Calu3 (cell line): ENCODE measurements around the gene STK39. TPM values are rescaled to one million over a fixed set of nuclear protein-coding genes. Genes with fewer than 3 reads are reported as not detected.
"Not testable (repeated sequence)": the region's sequence is repeated elsewhere in the genome, so short reads cannot be mapped to it uniquely, and the experiment has no call there.

Experiments used
- BruUV-seq: library from RNA; stranded (reverse); fragments of 400-500 nt; replicated peaks from 2 replicates; lab custom pipeline; 2021; lab: Mats Ljungman, UMichigan
- CTCF ChIA-PET: fragments of 300-600 bp; sonication (Branson Sonifier 250); formaldehyde crosslinking; loops from one replicate; lab custom pipeline; 2022; ENCODE audit warnings: antibody characterized with exemption; lab: Charles Lee
- DNase-seq: peaks from one replicate; pipeline ENCODE4 v3.0.0; 2022
- H3K27ac Mint-ChIP-seq: one replicate; pipeline ENCODE4 v1.8.0; 2022; ENCODE audit warnings: mixed read lengths; ENCODE audit not compliant: unreplicated experiment
- H3K27me3 Mint-ChIP-seq: one replicate; pipeline ENCODE4 v1.8.0; 2022; ENCODE audit warnings: mixed read lengths; ENCODE audit not compliant: unreplicated experiment
- H3K36me3 Mint-ChIP-seq: one replicate; pipeline ENCODE4 v1.8.0; 2022; ENCODE audit warnings: mild to moderate bottlenecking, moderate library complexity, mixed read lengths; ENCODE audit not compliant: insufficient read depth, unreplicated experiment
- H3K4me1 Mint-ChIP-seq: one replicate; pipeline ENCODE4 v1.8.0; 2022; ENCODE audit warnings: mild to moderate bottlenecking, low read depth, mixed read lengths; ENCODE audit not compliant: unreplicated experiment
- H3K4me3 Mint-ChIP-seq: one replicate; pipeline ENCODE4 v1.8.0; 2022; ENCODE audit warnings: mild to moderate bottlenecking, low read depth, moderate library complexity, mixed read lengths; ENCODE audit not compliant: unreplicated experiment
- H3K9me3 Mint-ChIP-seq: one replicate; pipeline ENCODE4 v1.8.0; 2022; ENCODE audit warnings: low read depth, mixed read lengths; ENCODE audit not compliant: unreplicated experiment
- intact Hi-C: fragments of 100-400 bp; cut with micrococcal nuclease; formaldehyde crosslinking; loops from one replicate; pipeline ENCODE4 v1.10.0; 2022; ENCODE audit not compliant: unreplicated experiment
- total RNA-seq: library from RNA; stranded (reverse); gene quantifications from 2 replicates; pipeline ENCODE4 v1.2.3, GENCODE V29; 2022
- TF ChIP-seq, protein P1 (sequence below): fragments of 200-600 bp; IDR thresholded peaks from one replicate; pipeline ENCODE4 v1.8.0; 2022; ENCODE audit warnings: antibody characterized with exemption; ENCODE audit not compliant: unreplicated experiment

Gene STK39
- total RNA-seq, 1 experiment from 2014 or later, result 110 TPM

DNA sequence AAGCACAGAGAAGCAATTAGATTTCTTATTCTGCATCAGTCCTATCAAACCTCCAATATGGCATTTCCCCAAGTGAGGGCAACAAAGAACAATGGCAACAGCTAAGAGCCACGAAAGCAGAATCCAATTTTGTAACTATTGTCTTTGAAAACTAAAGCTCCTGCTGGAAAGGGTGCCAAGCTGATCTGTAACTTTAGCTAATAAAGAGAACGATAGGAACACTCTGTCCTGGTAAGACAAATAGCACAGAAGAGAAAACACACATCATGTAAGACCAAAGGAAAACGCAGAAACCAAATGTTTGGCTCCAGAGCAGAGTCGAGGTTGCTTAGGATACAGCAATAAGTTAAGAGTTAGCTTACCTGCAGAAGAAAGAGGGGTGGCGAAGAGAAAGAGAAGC, 160.5 kb downstream of the STK39 start:
- Mint-ChIP-seq H3K4me1 (peaks cover 10% of the 10 kb centered on the region), H3K27me3 (no peaks in the 10 kb centered on the region), H3K9me3 (no peaks in the 10 kb centered on the region), H3K36me3 (peaks cover 4% of the 10 kb centered on the region), H3K4me3 (no peak overlapping the region), H3K27ac (no peak overlapping the region)
- TF ChIP-seq, protein P1, sequence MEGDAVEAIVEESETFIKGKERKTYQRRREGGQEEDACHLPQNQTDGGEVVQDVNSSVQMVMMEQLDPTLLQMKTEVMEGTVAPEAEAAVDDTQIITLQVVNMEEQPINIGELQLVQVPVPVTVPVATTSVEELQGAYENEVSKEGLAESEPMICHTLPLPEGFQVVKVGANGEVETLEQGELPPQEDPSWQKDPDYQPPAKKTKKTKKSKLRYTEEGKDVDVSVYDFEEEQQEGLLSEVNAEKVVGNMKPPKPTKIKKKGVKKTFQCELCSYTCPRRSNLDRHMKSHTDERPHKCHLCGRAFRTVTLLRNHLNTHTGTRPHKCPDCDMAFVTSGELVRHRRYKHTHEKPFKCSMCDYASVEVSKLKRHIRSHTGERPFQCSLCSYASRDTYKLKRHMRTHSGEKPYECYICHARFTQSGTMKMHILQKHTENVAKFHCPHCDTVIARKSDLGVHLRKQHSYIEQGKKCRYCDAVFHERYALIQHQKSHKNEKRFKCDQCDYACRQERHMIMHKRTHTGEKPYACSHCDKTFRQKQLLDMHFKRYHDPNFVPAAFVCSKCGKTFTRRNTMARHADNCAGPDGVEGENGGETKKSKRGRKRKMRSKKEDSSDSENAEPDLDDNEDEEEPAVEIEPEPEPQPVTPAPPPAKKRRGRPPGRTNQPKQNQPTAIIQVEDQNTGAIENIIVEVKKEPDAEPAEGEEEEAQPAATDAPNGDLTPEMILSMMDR, result no peak
- no peak for DNase-seq
- intact Hi-C loops, result no loop called here
- CTCF ChIA-PET, result no interaction called here
- no TSS peak for BruUV-seq

DNA sequence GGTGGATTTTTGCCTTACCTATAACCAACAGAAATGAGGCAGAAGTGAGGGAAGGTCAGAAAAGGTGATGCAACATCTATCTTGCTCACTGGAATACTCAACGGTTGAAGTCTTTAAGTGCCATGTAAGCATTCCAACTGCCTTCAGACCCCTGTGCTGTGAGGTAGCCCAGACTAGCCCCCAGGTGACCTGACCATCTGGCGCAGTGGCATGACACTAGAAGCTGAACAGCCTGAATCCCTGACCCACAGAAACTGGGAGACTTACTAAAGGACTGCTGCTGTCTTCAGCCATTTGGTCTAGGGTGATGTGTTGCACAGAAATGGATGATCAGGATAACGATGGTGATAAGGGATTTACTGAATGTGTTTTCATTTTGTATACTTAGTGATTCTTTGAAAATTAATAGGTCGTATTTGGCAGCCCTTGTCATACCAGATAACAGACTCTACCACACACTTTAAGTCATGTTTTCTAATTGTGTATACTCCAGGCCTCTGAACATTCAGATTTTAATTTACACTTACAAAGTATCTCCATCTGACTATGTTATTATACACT, 161.5 kb downstream of the STK39 start:
- BruUV-seq, result no TSS peak
- no peak for DNase-seq

DNA sequence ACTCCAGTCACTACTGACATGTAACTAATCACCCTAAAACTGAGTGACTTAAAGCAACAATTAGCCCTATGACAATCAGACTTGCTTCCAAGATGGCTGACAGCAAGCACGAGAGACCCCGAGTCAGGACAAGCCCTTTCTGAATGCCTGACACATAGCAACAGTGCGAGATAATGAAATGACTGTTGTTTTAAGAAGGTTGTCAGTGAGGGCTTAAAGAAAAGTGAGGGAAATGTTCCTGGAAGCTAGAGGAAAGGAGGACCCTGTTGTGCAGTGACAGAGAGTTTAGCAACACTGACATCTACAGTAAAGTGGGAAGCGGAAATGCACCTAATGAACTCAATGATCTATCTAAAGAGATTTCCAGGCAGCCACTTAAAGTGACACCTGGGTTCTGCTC, 163.1 kb downstream of the STK39 start:
- CTCF ChIA-PET, result no interaction called here
- Mint-ChIP-seq H3K9me3 (no peaks in the 10 kb centered on the region), H3K36me3 (peaks cover 4% of the 10 kb centered on the region), H3K4me1 (peaks cover 14% of the 10 kb centered on the region), H3K27ac (no peak overlapping the region), H3K27me3 (no peaks in the 10 kb centered on the region), H3K4me3 (no peak overlapping the region)
- TF ChIP-seq, protein P1, result no peak
- BruUV-seq, result no TSS peak
- intact Hi-C loops, result no loop called here
- DNase-seq, result no peak

More for the DNA sequence above, 161.5 kb downstream of the STK39 start:
- Mint-ChIP-seq H3K9me3 (no peaks in the 10 kb centered on the region), H3K36me3 (peaks cover 4% of the 10 kb centered on the region), H3K4me3 (no peak overlapping the region), H3K4me1 (peaks cover 14% of the 10 kb centered on the region), H3K27ac (no peak overlapping the region), H3K27me3 (no peaks in the 10 kb centered on the region)
- TF ChIP-seq, protein P1, result no peak
- CTCF ChIA-PET, result no interaction called here
- intact Hi-C loops, result no loop called here

DNA sequence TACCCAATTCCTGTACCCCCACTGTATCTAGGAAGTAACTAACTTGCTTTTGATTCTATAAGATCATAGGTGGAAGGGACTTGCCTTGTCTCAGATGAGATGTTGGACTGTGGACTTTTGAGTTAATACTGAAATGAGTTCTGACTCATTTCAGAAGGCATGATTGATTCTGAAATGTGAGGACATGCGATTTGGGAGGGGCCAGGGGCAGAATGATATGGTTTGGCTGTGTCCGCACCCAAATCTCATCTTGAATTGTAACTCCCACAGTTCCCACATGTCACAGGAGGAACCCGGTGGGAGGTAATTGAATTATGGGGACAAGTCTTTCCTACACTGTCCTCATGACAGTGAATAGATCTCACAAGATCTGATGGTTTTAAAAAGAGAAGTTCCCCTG, 165.9 kb downstream of the STK39 start:
- H3K27me3 Mint-ChIP-seq, BruUV-seq, intact Hi-C loops, CTCF ChIA-PET, H3K9me3 Mint-ChIP-seq, DNase-seq, H3K27ac Mint-ChIP-seq, H3K36me3 Mint-ChIP-seq, H3K4me3 Mint-ChIP-seq: not testable (repeated sequence)
- peaks cover 14% of the 10 kb centered on the region for H3K4me1 Mint-ChIP-seq

DNA sequence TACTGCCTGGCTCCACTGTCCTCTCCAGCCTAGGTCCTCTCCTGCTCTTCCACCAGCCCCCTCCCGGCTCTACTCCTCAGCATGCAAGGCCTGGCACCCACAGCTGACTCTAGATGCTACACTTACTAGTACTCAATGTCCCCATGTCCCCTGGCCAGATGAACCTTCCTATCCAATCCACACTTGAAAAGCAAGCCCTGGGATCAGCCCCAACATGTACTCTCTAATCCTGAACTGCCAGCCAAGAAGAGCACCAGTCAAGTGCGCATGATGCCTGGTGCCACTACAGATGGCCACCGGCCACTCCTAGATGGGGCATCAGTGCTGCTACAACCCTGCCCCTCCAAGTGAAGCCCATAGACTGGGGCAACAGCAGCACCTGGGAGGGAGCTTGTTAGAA, 168.2 kb downstream of the STK39 start:
- TF ChIP-seq, protein P1, result no peak
- Mint-ChIP-seq H3K4me3 (no peak overlapping the region), H3K4me1 (peaks cover 14% of the 10 kb centered on the region), H3K27me3 (no peaks in the 10 kb centered on the region), H3K27ac (no peak overlapping the region), H3K36me3 (peaks cover 14% of the 10 kb centered on the region), H3K9me3 (no peaks in the 10 kb centered on the region)
- intact Hi-C loops, result no loop called here
- CTCF ChIA-PET, result no interaction called here
- no TSS peak for BruUV-seq
- no peak for DNase-seq
